Fibroblast of the aortic adventitia (primary cell): ENCODE data around the gene MRPL53. TPM values are rescaled to one million over a fixed set of nuclear protein-coding genes. Genes with fewer than 3 reads are reported as not detected.
"Not testable (repeated sequence)": the region's sequence is repeated elsewhere in the genome, so short reads cannot be mapped to it uniquely, and the experiment has no call there.

Experiments
- DNase-seq: peaks from one replicate; pipeline ENCODE4 v3.0.0-alpha.2; 2010; ENCODE audit warnings: low read depth
- H3K4me3 ChIP-seq: 2 replicates; pipeline ENCODE4 v1.5.1; 2011; ENCODE audit warnings: low read depth, mild to moderate bottlenecking, control low read depth, low read length, moderate library complexity
- total RNA-seq: library from RNA; depleted of rRNA; stranded (reverse); fragments of >200 nt; gene quantifications from 2 replicates; pipeline ENCODE4 v1.2.3, GENCODE V29; 2012; ENCODE audit warnings: low replicate concordance
- TF ChIP-seq, protein P1 (sequence below): IDR thresholded peaks from 2 replicates; pipeline ENCODE4 v1.5.1; 2011; ENCODE audit warnings: mild to moderate bottlenecking, low read length, control low read depth, inconsistent platforms; ENCODE audit not compliant: insufficient read depth

The MRPL53 gene
- total RNA-seq, 1 donor: 19.3 TPM

DNA sequence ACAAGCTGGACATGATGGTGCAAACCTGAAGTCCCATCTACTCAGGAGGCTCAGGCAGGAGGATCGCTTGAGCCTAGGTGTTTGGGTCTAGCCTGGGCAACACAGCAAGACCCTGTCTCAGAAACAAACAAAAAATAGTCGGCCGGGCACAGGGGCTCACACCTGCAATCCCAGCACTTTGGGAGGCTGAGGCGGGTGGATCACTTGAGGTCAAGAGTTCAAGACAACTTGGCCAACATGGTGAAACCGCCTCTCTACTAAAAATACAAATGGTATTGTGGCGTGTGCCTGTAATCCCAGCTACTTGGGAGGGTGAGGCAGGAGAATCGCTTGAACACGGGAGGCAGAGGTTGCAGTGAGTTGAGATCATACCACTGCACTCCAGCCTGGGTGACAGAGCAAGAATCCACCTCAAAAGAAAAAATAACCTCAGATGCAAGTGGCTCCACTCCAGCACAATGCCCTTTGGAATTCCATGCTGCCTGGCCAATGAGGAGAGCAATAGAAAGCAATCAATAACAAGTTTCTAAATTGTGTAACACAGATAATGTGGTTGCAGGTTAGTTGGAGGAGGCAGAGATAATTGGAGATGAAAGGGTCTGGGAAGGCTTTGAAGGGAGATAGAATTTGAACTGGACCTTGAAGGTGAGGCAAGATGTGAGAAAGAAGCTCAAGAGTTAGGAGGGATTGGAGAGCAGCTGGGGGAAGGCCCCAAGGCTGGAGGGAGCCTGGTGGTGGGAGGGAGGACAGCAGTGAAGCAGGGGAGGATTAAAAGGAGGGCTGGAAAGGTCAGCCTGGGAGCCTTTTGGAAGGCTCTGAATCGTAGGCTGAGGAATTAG, 16.4 kb upstream of the MRPL53 start:
- DNase-seq: no peak
- no peak overlapping the region for H3K4me3 ChIP-seq
- TF ChIP-seq, protein P1, sequence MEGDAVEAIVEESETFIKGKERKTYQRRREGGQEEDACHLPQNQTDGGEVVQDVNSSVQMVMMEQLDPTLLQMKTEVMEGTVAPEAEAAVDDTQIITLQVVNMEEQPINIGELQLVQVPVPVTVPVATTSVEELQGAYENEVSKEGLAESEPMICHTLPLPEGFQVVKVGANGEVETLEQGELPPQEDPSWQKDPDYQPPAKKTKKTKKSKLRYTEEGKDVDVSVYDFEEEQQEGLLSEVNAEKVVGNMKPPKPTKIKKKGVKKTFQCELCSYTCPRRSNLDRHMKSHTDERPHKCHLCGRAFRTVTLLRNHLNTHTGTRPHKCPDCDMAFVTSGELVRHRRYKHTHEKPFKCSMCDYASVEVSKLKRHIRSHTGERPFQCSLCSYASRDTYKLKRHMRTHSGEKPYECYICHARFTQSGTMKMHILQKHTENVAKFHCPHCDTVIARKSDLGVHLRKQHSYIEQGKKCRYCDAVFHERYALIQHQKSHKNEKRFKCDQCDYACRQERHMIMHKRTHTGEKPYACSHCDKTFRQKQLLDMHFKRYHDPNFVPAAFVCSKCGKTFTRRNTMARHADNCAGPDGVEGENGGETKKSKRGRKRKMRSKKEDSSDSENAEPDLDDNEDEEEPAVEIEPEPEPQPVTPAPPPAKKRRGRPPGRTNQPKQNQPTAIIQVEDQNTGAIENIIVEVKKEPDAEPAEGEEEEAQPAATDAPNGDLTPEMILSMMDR: no peak

DNA sequence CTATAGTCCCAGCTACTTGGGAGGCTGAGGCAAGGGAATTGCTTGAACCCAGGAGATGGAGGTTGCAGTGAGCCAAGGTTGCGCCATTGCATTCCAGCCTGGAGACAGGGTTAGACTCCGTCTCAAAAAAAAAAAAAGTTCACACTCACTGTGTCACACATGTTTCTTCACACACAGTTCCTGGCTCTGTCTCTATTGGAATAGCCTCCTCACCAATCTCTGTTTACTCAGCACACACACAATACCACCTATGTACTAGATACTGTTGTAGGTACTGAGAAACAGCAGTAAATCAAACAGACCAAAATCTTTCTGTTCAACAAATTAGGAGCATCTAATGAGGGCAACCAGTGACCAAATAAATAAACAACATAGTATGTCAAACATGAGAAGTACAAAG, 13.7 kb upstream of the MRPL53 start:
- no peak for DNase-seq
- no peak overlapping the region for H3K4me3 ChIP-seq
- TF ChIP-seq, protein P1: no peak

DNA sequence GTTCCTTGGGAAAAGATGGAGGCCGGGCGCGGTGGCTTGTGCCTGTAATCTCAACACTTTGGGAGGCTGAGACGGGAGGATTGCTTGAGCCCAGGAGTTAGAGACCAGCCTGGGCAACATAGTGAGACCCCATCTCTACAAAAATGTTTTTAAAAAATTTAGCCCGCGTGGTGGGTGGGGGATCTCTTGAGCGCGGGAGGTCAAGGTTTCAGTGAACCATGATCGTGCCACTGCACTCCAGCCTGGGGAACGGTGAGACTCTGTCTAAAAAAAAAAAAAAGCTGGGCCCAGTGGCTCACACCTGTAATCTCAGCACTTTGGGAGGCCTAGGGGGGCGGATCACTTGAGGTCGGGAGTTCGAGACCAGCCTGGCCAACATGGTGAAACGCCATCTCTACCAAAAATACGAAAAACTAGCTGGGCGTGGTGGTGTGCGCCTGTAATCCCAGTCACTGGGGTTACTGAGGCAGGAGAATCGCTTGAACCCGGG, 11.2 kb upstream of the MRPL53 start:
- H3K4me3 ChIP-seq: peak overlapping the region; percentile 97
- DNase-seq: not testable (repeated sequence)

DNA sequence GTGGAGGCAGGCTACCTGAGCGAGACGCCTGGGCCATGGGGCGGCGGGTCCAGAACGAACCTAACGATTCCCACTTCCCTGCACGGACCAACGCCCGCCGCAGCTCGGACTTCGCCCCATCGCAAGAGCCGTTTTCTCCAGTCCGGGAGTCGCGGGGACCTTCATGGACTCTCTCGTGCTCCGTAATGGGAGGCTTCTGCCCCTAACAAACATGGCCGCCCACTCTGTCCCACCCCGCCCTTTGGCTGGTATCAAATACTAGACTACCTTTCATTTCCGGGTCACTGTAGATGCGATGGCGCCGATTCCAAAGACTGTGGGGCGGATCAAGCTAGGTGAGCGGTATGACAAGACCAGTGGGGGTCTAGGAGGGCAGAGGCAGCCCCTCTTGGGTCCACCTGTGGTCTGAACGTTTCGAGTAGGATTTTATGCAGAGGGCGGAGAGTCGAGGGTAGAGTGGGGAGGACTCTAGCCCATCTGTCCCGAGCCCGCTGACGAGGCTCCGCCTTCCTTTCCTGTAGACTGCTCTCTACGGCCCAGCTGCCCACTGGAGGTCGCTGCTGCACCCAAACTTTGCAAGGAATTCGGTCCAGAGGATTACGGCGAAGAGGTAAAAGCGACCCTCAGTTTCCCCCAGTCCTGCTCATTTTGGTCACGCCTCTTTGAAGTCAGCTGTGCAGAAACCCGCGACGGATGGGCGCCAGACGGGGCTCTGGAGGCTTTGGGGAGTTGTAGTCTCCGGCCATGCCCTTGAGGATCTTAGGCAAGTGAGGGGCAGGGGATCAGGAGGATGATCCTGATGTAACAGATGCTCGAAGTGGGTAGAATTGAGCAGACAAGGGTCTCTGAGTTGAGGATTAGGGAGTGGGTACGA, 10.6 kb upstream of the MRPL53 start, which contains the start of the genes CCDC142 and TTC31:
CCDC142 (minus strand) TSS at position 198 of the 874 bp plus-strand sequence; CDS start at position 37, 161 bp downstream.
TTC31 (plus strand) TSS at position 281 of the 874 bp plus-strand sequence; CDS start at position 296, 15 bp downstream.
- TF ChIP-seq, protein P1: peak; percentile 89
- DNase-seq: peak; percentile 96
- peak within 1 kb of the TSS; percentile 97 for H3K4me3 ChIP-seq

DNA sequence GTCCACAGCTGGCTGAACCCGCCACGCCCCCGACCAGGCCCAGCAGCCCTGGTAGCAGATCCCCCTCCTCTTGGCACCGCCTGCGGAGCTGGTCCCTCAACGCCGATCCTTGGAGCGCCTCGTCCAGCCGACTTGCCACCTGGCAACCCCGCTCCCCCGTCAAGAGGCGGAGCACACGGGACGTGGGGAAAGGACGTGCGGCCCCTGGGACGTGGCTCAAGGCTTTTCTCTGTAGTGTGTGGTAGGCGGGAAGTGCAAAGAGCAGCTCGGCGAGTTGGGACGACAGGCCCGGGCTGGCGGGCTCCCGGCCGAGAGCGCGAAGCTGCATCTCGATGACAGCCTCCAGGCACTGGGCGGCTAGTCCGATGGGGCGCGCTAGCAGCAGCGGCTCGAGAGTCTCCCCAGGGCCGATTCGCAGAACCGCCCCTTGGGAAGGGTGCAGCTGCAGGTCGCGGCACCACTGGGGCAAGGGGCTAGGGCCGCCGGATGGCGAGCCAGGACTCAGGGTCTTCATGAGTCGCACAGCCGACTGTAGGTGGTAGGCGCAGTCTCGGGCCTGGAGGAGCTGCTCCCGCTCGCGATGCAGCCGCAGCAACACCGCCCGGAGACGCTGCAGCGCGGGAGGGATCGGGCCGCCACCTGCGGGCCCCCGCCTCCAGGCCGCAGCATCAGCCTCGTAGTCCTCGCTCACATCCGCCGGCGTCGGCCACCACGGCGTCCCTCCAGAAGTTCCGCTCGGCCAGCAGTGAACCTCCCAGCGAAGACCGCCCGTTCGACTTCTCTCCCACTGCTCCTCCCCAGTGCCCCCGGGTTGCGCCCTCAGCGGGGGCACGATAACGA, 9.7 kb upstream of the MRPL53 start:
- TF ChIP-seq, protein P1: no peak
- DNase-seq: no peak
- H3K4me3 ChIP-seq: peak overlapping the region; percentile 97

DNA sequence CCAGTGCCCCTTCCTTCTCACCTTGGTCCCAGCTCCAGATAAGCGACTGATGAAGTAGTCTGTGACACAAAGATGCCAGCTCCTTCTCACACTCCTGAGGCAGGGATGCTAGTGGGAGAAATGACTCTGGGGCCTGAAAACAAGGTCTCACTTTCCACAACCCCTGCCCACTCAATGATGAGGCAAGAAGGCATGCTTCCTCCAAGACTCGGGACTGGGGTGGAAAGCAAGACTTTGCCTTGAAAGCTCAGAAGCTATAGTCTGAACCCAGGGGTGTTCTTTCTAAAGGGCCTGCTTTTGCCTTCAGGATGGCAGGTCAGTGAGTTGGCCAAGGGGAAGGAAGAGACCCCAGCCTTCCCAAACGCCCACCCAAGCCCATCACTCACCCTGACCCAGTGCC, 9.0 kb upstream of the MRPL53 start:
- H3K4me3 ChIP-seq: peak overlapping the region; percentile 97
- TF ChIP-seq, protein P1: no peak
- DNase-seq: no peak
